Liver (tissue), 9 donors: Measurements from ENCODE around the gene RAF1. TPM values are rescaled to one million over a fixed set of nuclear protein-coding genes. Genes with fewer than 3 reads are reported as not detected.

Source experiments
- DNase-seq: peaks from one replicate; pipeline ENCODE4 v3.0.0-alpha.2; 2017; ENCODE audit warnings: low spot score
- H3K27ac ChIP-seq, 2 donors: one replicate each; pipeline ENCODE4 v1.7.0; 2013; ENCODE audit warnings: inconsistent platforms in 2 of 2, low read length in 2 of 2, control low read depth in 1 of 2, low read depth in 1 of 2, mild to moderate bottlenecking in 1 of 2
- H3K27me3 ChIP-seq, 4 donors: one replicate each; pipeline versions ENCODE4 v1.6.1 to v1.7.0; 2013; ENCODE audit warnings: low read length in 3 of 4, inconsistent platforms in 1 of 4, mild to moderate bottlenecking in 1 of 4, moderate library complexity in 1 of 4; ENCODE audit not compliant: control insufficient read depth in 4 of 4, insufficient read depth in 4 of 4
- H3K36me3 ChIP-seq, 4 donors: one replicate each; pipeline versions ENCODE4 v1.6.1 to v1.7.0; 2013; ENCODE audit warnings: low read length in 3 of 4, mild to moderate bottlenecking in 3 of 4, low read depth in 1 of 4, moderate library complexity in 1 of 4; ENCODE audit not compliant: control insufficient read depth in 4 of 4, insufficient read depth in 3 of 4
- H3K4me1 ChIP-seq, 4 donors: one replicate each; pipeline versions ENCODE4 v1.6.1 to v1.7.0; 2013; ENCODE audit warnings: low read length in 3 of 4, mild to moderate bottlenecking in 3 of 4, moderate library complexity in 1 of 4; ENCODE audit not compliant: control insufficient read depth in 4 of 4, insufficient read depth in 4 of 4
- H3K4me3 ChIP-seq, 3 donors: one replicate each; pipeline versions ENCODE4 v1.6.1 to v1.7.0; 2013; ENCODE audit warnings: low read length in 3 of 3, control low read depth in 1 of 3, low read depth in 1 of 3, mild to moderate bottlenecking in 1 of 3
- H3K9ac ChIP-seq, 2 donors: one replicate each; pipeline ENCODE4 v1.7.0; 2013; ENCODE audit warnings: low read length in 2 of 2, mild to moderate bottlenecking in 2 of 2, moderate library complexity in 2 of 2, control low read depth in 1 of 2, low read depth in 1 of 2
- H3K9me3 ChIP-seq, 4 donors: one replicate each; pipeline versions ENCODE4 v1.6.1 to v1.7.0; 2013; ENCODE audit warnings: low read length in 3 of 4; ENCODE audit not compliant: control insufficient read depth in 4 of 4
- EGR1 ChIP-seq, 2 donors: IDR thresholded peaks; 2 replicates each; pipeline ENCODE4 v1.6.1; 2016 to 2018; ENCODE audit warnings: antibody characterized with exemption in 2 of 2, low read depth in 2 of 2
- FOXA1 ChIP-seq: IDR thresholded peaks from 2 replicates; pipeline ENCODE4 v1.6.1; 2016; ENCODE audit warnings: antibody characterized with exemption
- FOXA2 ChIP-seq: IDR thresholded peaks from 2 replicates; pipeline ENCODE4 v1.6.1; 2016; ENCODE audit warnings: antibody characterized with exemption
- GABPA ChIP-seq, 2 donors: IDR thresholded peaks in 1 of 2; conservative IDR thresholded peaks in 1 of 2; 2 replicates each; pipeline ENCODE4 v1.6.1; 2016; ENCODE audit warnings: antibody characterized with exemption in 2 of 2, mild to moderate bottlenecking in 1 of 2, moderate library complexity in 1 of 2
- HNF4A ChIP-seq, 2 donors: conservative IDR thresholded peaks; 2 replicates each; pipeline ENCODE4 v1.6.1; 2016; ENCODE audit warnings: antibody characterized with exemption in 2 of 2, mild to moderate bottlenecking in 2 of 2
- RAD21 ChIP-seq, 2 donors: IDR thresholded peaks; 2 replicates each; pipeline ENCODE4 v1.6.1; 2016; ENCODE audit warnings: antibody characterized with exemption in 2 of 2, mild to moderate bottlenecking in 2 of 2
- RXRA ChIP-seq, 2 donors: IDR thresholded peaks; 2 replicates each; pipeline ENCODE4 v1.6.1; 2017 to 2018; ENCODE audit warnings: antibody characterized with exemption in 2 of 2, mild to moderate bottlenecking in 1 of 2
- SP1 ChIP-seq: IDR thresholded peaks from 2 replicates; pipeline ENCODE4 v1.6.1; 2018; ENCODE audit warnings: antibody characterized with exemption, mild to moderate bottlenecking
- TAF1 ChIP-seq: conservative IDR thresholded peaks from 2 replicates; pipeline ENCODE4 v1.6.1; 2016; ENCODE audit warnings: antibody characterized with exemption, mild to moderate bottlenecking
- YY1 ChIP-seq: IDR thresholded peaks from 2 replicates; pipeline ENCODE4 v1.6.1; 2016; ENCODE audit warnings: antibody characterized with exemption, mild to moderate bottlenecking
- WGBS: extraction: QIAGEN DNeasy Blood & Tissue Kit; methylation state at CpG from one replicate; pipeline ENCODE4 v1.1.7; 2013; 5-methylcytosine and 5-hydroxymethylcytosine counted together
- polyA plus RNA-seq, 2 donors: library from polyadenylated mRNA; stranded (reverse) in 1 of 2; unstranded in 1 of 2; fragments of 200-250 nt in 1 of 2; fragments of >200 nt in 1 of 2; fragmentation: Nextera tagmentation in 1 of 2; extraction: Ambion mirVana in 1 of 2; gene quantifications; one replicate each; pipeline versions ENCODE4 v1.2.1 to v1.2.3, GENCODE V29; 2013 to 2015
- total RNA-seq, 2 donors: library from RNA; depleted of rRNA; stranded (reverse); fragments of >200 nt; gene quantifications; one replicate each; pipeline ENCODE4 v1.2.3, GENCODE V29; 2014
- TF ChIP-seq, protein P1 (sequence below): IDR thresholded peaks from 2 replicates; pipeline ENCODE4 v1.6.1; 2016; ENCODE audit warnings: antibody characterized with exemption
- TF ChIP-seq, protein P2 (sequence below): IDR thresholded peaks from 2 replicates; pipeline ENCODE4 v1.6.1; 2016; ENCODE audit warnings: antibody characterized with exemption
- TF ChIP-seq, protein P3 (sequence below): IDR thresholded peaks from 2 replicates; pipeline ENCODE4 v1.6.1; 2016; ENCODE audit warnings: antibody characterized with exemption
- TF ChIP-seq, protein P4 (sequence below): IDR thresholded peaks from 2 replicates; pipeline ENCODE4 v1.6.1; 2016; ENCODE audit warnings: antibody characterized with exemption, mild to moderate bottlenecking
- TF ChIP-seq, protein P5 (sequence below): fragments of 150-350 bp; IDR thresholded peaks from 2 replicates; pipeline ENCODE4 v1.5.1; 2017; ENCODE audit warnings: improper control_type of control experiment, low read depth, low read length; ENCODE audit not compliant: missing input control
- donor health status: healthy.
- donor health status: healthy.
- donor health status: healthy.
- donor health status: healthy.
- donor health status: healthy.

Gene RAF1
- total and polyA plus RNA-seq, 4 donors = 44.3 to 92.3 (median 63.2) TPM

DNA sequence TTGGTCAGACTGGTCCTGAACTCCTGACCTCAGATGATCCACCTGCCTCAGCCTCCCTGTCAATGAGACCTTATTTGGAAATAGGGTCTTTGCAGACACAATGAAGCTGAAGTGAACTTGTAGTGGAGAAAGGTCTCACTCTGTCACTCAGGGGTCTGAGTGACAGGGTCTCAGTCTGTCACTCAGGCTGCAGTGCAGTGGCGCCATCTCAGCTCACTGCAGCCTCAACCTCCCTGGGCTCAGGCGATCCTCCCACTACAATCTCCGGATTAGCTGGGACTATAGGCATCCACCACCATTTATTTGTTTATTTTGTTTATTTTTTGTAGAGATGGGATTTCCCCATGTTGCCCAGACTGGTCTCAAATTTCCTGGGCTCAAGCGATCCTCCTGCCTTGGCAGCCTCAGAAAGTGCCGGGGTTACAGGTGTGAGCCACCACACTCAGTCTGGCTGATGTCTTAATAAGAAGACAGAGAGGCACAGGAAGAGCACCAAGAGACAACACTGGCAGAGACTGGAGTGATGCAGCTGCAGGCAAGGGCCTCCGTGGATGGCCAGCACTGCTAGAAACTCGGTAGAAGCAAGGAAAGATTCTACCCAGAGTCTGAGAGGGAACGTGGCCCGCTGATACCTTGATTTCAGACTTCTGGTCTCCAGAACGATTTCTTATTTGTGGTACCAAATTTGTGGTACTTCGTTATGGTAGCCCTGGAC is 26.2 kb upstream of the RAF1 start:
- Histone ChIP-seq H3K27me3 (no peaks in the 10 kb centered on the region), H3K4me3 (no peak overlapping the region), H3K9ac (no peak overlapping the region), H3K36me3 (no peaks in the 10 kb centered on the region), H3K4me1 (no peaks in the 10 kb centered on the region), H3K27ac (no peak overlapping the region), H3K9me3 (no peaks in the 10 kb centered on the region)
- DNase-seq = no peak
- WGBS = 86% methylated on average over 11 of the region's 11 CpGs
- TF ChIP-seq TAF1 (no peak), SP1 (no peak), RAD21 (IDR thresholded peaks at IDR 0.05) (no peak)
- TF ChIP-seq, protein P1, sequence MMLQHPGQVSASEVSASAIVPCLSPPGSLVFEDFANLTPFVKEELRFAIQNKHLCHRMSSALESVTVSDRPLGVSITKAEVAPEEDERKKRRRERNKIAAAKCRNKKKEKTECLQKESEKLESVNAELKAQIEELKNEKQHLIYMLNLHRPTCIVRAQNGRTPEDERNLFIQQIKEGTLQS = no peak

DNA sequence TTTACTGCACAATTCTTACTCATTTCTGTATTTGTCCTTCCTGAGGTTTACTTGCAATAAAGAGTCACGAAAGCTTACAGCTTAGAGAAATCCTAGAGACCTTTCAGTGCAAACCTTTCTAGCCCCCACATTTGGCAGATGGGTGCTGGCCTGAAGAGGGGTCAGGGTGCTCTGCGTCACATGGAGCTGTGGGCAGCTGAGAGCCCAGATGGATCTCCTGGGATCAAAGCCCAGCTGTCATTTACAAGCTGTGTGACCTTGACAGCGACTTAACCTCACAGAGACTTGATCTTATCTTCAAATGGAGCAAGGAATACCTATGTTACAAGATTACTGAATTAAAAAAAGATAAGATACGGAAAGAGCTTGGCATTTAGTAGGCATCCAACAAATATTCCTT is 24.0 kb upstream of the RAF1 start:
- no peak for TF ChIP-seq FOXA2
- TF ChIP-seq, protein P1 = no peak
- no peak for TF ChIP-seq YY1
- TF ChIP-seq, protein P2, sequence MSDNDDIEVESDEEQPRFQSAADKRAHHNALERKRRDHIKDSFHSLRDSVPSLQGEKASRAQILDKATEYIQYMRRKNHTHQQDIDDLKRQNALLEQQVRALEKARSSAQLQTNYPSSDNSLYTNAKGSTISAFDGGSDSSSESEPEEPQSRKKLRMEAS = no peak
- Histone ChIP-seq H3K4me3 (no peak overlapping the region), H3K9me3 (no peaks in the 10 kb centered on the region), H3K27me3 (no peaks in the 10 kb centered on the region), H3K36me3 (no peaks in the 10 kb centered on the region), H3K9ac (no peak overlapping the region), H3K27ac (no peak overlapping the region), H3K4me1 (no peaks in the 10 kb centered on the region)
- 84% methylated on average over 4 of the region's 4 CpGs for WGBS
- no peak for DNase-seq

DNA sequence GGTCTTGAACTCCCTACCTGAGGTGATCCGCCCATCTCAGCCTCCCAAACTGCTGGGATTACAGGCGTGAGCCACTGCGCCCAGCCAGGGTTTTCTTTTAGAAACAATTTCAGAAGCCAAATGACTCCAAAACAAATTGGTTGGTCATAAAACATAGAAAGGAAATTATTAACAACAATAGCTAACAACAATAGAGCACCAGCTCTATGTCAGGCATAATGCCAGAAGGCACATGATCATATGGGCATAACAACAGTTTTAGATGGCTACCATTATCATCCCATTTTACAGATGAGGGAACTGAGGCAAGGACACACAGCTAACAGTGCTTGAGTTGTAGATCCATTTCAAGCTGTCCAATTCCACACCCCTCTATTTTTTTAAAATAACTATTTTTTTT is 22.2 kb upstream of the RAF1 start:
- DNase-seq = no peak
- Histone ChIP-seq H3K36me3 (no peaks in the 10 kb centered on the region), H3K27ac (no peak overlapping the region), H3K4me1 (no peaks in the 10 kb centered on the region), H3K9ac (no peak overlapping the region), H3K27me3 (no peaks in the 10 kb centered on the region), H3K9me3 (no peaks in the 10 kb centered on the region), H3K4me3 (no peak overlapping the region)
- TF ChIP-seq GABPA (IDR thresholded peaks at IDR 0.05 in 1 of 2, conservative IDR thresholded peaks at IDR 0.05 in 1 of 2) = no peak
- TF ChIP-seq, protein P2 = no peak
- TF ChIP-seq RAD21 (IDR thresholded peaks at IDR 0.05) = no peak
- TF ChIP-seq EGR1 (IDR thresholded peaks at IDR 0.05; ENCODE audit: low read depth in 2 of 2) = no peak
- no peak for TF ChIP-seq TAF1
- TF ChIP-seq, protein P3, sequence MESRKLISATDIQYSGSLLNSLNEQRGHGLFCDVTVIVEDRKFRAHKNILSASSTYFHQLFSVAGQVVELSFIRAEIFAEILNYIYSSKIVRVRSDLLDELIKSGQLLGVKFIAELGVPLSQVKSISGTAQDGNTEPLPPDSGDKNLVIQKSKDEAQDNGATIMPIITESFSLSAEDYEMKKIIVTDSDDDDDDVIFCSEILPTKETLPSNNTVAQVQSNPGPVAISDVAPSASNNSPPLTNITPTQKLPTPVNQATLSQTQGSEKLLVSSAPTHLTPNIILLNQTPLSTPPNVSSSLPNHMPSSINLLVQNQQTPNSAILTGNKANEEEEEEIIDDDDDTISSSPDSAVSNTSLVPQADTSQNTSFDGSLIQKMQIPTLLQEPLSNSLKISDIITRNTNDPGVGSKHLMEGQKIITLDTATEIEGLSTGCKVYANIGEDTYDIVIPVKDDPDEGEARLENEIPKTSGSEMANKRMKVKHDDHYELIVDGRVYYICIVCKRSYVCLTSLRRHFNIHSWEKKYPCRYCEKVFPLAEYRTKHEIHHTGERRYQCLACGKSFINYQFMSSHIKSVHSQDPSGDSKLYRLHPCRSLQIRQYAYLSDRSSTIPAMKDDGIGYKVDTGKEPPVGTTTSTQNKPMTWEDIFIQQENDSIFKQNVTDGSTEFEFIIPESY = no peak
- TF ChIP-seq HNF4A (conservative IDR thresholded peaks at IDR 0.05) = no peak
- no peak for TF ChIP-seq YY1
- no peak for TF ChIP-seq FOXA1
- no peak for TF ChIP-seq RXRA (IDR thresholded peaks at IDR 0.05)
- TF ChIP-seq SP1 = no peak
- TF ChIP-seq, protein P4, sequence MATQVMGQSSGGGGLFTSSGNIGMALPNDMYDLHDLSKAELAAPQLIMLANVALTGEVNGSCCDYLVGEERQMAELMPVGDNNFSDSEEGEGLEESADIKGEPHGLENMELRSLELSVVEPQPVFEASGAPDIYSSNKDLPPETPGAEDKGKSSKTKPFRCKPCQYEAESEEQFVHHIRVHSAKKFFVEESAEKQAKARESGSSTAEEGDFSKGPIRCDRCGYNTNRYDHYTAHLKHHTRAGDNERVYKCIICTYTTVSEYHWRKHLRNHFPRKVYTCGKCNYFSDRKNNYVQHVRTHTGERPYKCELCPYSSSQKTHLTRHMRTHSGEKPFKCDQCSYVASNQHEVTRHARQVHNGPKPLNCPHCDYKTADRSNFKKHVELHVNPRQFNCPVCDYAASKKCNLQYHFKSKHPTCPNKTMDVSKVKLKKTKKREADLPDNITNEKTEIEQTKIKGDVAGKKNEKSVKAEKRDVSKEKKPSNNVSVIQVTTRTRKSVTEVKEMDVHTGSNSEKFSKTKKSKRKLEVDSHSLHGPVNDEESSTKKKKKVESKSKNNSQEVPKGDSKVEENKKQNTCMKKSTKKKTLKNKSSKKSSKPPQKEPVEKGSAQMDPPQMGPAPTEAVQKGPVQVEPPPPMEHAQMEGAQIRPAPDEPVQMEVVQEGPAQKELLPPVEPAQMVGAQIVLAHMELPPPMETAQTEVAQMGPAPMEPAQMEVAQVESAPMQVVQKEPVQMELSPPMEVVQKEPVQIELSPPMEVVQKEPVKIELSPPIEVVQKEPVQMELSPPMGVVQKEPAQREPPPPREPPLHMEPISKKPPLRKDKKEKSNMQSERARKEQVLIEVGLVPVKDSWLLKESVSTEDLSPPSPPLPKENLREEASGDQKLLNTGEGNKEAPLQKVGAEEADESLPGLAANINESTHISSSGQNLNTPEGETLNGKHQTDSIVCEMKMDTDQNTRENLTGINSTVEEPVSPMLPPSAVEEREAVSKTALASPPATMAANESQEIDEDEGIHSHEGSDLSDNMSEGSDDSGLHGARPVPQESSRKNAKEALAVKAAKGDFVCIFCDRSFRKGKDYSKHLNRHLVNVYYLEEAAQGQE = no peak
- TF ChIP-seq, protein P1 = no peak
- TF ChIP-seq, protein P5, sequence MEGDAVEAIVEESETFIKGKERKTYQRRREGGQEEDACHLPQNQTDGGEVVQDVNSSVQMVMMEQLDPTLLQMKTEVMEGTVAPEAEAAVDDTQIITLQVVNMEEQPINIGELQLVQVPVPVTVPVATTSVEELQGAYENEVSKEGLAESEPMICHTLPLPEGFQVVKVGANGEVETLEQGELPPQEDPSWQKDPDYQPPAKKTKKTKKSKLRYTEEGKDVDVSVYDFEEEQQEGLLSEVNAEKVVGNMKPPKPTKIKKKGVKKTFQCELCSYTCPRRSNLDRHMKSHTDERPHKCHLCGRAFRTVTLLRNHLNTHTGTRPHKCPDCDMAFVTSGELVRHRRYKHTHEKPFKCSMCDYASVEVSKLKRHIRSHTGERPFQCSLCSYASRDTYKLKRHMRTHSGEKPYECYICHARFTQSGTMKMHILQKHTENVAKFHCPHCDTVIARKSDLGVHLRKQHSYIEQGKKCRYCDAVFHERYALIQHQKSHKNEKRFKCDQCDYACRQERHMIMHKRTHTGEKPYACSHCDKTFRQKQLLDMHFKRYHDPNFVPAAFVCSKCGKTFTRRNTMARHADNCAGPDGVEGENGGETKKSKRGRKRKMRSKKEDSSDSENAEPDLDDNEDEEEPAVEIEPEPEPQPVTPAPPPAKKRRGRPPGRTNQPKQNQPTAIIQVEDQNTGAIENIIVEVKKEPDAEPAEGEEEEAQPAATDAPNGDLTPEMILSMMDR = no peak
- 88% methylated on average over 3 of the region's 3 CpGs for WGBS
